NCI-H524 (cell line): ENCODE measurements around the gene PAX5.

Experiments
- DNase-seq, 2 experiments: peaks; one replicate each; lab custom pipeline; 2025; lab: John Stamatoyannopoulos, UW

The PAX5 gene

GRCh38 chr9:36902080-36902716 lies 131.9 kb downstream of the PAX5 start:
- no peak for DNase-seq

GRCh38 chr9:36901528-36901927 lies 132.5 kb downstream of the PAX5 start:
- no peak for DNase-seq

- no peak for DNase-seq
These were observed 133.2 kb downstream of the PAX5 start for GRCh38 chr9:36900856-36901220.

GRCh38 chr9:36900136-36900855 lies 133.8 kb downstream of the PAX5 start:
- no peak for DNase-seq

- no peak for DNase-seq
These were observed 134.7 kb downstream of the PAX5 start for GRCh38 chr9:36899406-36899805.

GRCh38 chr9:36898431-36899020 lies 135.5 kb downstream of the PAX5 start:
- no peak for DNase-seq

- DNase-seq, result no peak
These were observed 136.6 kb downstream of the PAX5 start for GRCh38 chr9:36897478-36897877.

GRCh38 chr9:36897019-36897418 lies 137.0 kb downstream of the PAX5 start:
- no peak for DNase-seq

GRCh38 chr9:36896296-36896695 lies 137.8 kb downstream of the PAX5 start:
- DNase-seq, result no peak

GRCh38 chr9:36895744-36896260 lies 138.3 kb downstream of the PAX5 start:
- DNase-seq, result no peak

GRCh38 chr9:36894695-36895310 lies 139.3 kb downstream of the PAX5 start:
- DNase-seq, result no peak

- DNase-seq, result no peak
These were observed 140.2 kb downstream of the PAX5 start for GRCh38 chr9:36893911-36894310.

GRCh38 chr9:36893184-36893583 lies 140.9 kb downstream of the PAX5 start:
- DNase-seq, result no peak

GRCh38 chr9:36892279-36892678 lies 141.8 kb downstream of the PAX5 start:
- no peak for DNase-seq

- DNase-seq, result no peak
These were observed 142.7 kb downstream of the PAX5 start for GRCh38 chr9:36891341-36891811.

- DNase-seq, result no peak
These were observed 144.2 kb downstream of the PAX5 start for GRCh38 chr9:36889844-36890243.

GRCh38 chr9:36888551-36888950 lies 145.5 kb downstream of the PAX5 start:
- no peak for DNase-seq

- DNase-seq, result no peak
These were observed 149.3 kb downstream of the PAX5 start for GRCh38 chr9:36884721-36885120.

GRCh38 chr9:36882594-36882993 lies 151.5 kb downstream of the PAX5 start:
- DNase-seq, result no peak

- DNase-seq, result no peak
These were observed 152.2 kb downstream of the PAX5 start for GRCh38 chr9:36881743-36882441.

GRCh38 chr9:36881316-36881715 lies 152.8 kb downstream of the PAX5 start:
- peak in 1 of 2 experiments; percentile 66 for DNase-seq

GRCh38 chr9:36880075-36880474 lies 154.0 kb downstream of the PAX5 start:
- DNase-seq, result no peak
